Activated T-cell treated with anti-CD3 and anti-CD28 coated beads, Interleukin-2, amount 50 U/mL, for 4 hours (primary cell): ENCODE data around the gene NKAIN1. TPM values are rescaled to one million over a fixed set of nuclear protein-coding genes. Genes with fewer than 3 reads are reported as not detected.

Experiments
- ATAC-seq, 2 donors: fragments of 200-7000 bp; cut with Tn5 transposase; one replicate each; pipeline ENCODE4 v1.10.0; 2021
- DNase-seq: peaks from one replicate; pipeline ENCODE4 v3.0.0-alpha.2; 2020
- H3K27me3 Mint-ChIP-seq: one replicate; pipeline ENCODE4 v1.8.0; 2021; ENCODE audit warnings: low read depth, mixed read lengths
- H3K36me3 Mint-ChIP-seq: one replicate; pipeline ENCODE4 v1.8.0; 2022; ENCODE audit warnings: mixed read lengths; ENCODE audit not compliant: insufficient read depth
- H3K4me1 Mint-ChIP-seq: one replicate; pipeline ENCODE4 v1.8.0; 2021; ENCODE audit warnings: low read depth, mixed read lengths
- H3K4me3 Mint-ChIP-seq: one replicate; pipeline ENCODE4 v1.8.0; 2021; ENCODE audit warnings: mild to moderate bottlenecking, moderate library complexity, mixed read lengths
- H3K9me3 Mint-ChIP-seq: one replicate; pipeline ENCODE4 v1.8.0; 2021; ENCODE audit warnings: mixed read lengths
- total RNA-seq, 3 donors: library from RNA; stranded (reverse); gene quantifications; one replicate each; pipeline ENCODE4 v1.2.1, GENCODE V29; 2021

The NKAIN1 gene
- total RNA-seq, 3 donors from 2014 or later = 0.15 TPM; not detected in 2

DNA sequence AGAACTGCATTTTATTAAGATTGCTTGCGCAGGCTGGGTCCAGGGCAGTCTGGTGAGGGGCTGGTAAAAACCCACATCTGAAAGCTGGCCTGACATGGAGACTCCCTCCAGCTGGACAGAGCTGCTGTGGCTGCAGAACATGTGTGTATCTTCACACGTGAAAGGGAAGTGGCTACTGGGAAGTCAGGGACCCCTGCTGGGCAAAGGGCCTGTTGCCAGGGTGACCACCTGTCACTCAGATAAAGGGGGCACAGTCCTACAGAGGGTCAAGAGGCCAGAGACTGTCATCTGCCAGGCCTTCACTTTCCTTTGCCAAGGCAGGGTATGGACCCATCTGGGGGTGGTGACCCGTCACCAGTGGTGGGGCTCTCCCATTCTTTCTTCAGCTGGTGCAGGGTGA is 17.5 kb downstream of the NKAIN1 start:
- H3K4me3 Mint-ChIP-seq = no peak overlapping the region

GRCh38 chr1:31221072-31221471 is 18.6 kb downstream of the NKAIN1 start:
- H3K36me3 Mint-ChIP-seq = no peaks in the 10 kb centered on the region
- H3K27me3 Mint-ChIP-seq = peaks cover 5% of the 10 kb centered on the region
- ATAC-seq = no peak
- no peaks in the 10 kb centered on the region for H3K4me1 Mint-ChIP-seq
- no peaks in the 10 kb centered on the region for H3K9me3 Mint-ChIP-seq
- H3K4me3 Mint-ChIP-seq = no peak overlapping the region
- no peak for DNase-seq

More for the DNA sequence above, 17.5 kb downstream of the NKAIN1 start:
- DNase-seq (no peak), ATAC-seq (no peak)
- H3K4me1 Mint-ChIP-seq = no peaks in the 10 kb centered on the region
- no peaks in the 10 kb centered on the region for H3K9me3 Mint-ChIP-seq
- H3K27me3 Mint-ChIP-seq = peaks cover 5% of the 10 kb centered on the region
- H3K36me3 Mint-ChIP-seq = no peaks in the 10 kb centered on the region

- H3K27me3 Mint-ChIP-seq = peaks cover 6% of the 10 kb centered on the region
- H3K4me3 Mint-ChIP-seq = no peak overlapping the region
- H3K4me1 Mint-ChIP-seq = no peaks in the 10 kb centered on the region
- no peak for DNase-seq
- ATAC-seq = no peak
- H3K36me3 Mint-ChIP-seq = no peaks in the 10 kb centered on the region
- H3K9me3 Mint-ChIP-seq = no peaks in the 10 kb centered on the region
Observed at GRCh38 chr1:31219489-31219888, 20.2 kb downstream of the NKAIN1 start.

DNA sequence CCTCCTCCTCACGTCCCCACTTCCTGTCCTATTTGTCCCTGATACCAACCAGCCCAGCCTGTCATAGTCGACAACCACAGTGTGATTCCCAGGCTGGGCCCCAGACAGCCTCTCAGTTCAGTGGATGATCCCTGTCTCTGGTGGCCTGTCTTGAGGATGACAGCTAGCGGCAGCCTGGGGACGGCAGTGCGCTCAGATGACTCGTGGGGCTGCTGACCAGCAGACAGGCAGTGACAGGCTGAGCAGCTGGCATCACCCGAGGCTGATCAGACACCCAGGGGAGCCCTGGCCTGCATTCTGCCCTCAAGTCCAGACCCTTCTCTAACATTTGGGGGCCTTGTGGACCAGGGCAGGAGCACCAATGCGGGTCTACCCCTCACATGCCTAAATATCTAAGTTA is 21.0 kb downstream of the NKAIN1 start:
- H3K9me3 Mint-ChIP-seq = no peaks in the 10 kb centered on the region
- no peak for ATAC-seq
- H3K36me3 Mint-ChIP-seq = no peaks in the 10 kb centered on the region
- H3K4me1 Mint-ChIP-seq = no peaks in the 10 kb centered on the region
- DNase-seq = no peak
- peaks cover 6% of the 10 kb centered on the region for H3K27me3 Mint-ChIP-seq
- H3K4me3 Mint-ChIP-seq = no peak overlapping the region

GRCh38 chr1:31216016-31216415 is 23.7 kb downstream of the NKAIN1 start:
- Mint-ChIP-seq H3K27me3 (peaks cover 5% of the 10 kb centered on the region), H3K4me1 (no peaks in the 10 kb centered on the region), H3K9me3 (peaks cover 6% of the 10 kb centered on the region), H3K4me3 (no peak overlapping the region), H3K36me3 (no peaks in the 10 kb centered on the region)
- ATAC-seq = no peak
- no peak for DNase-seq

DNA sequence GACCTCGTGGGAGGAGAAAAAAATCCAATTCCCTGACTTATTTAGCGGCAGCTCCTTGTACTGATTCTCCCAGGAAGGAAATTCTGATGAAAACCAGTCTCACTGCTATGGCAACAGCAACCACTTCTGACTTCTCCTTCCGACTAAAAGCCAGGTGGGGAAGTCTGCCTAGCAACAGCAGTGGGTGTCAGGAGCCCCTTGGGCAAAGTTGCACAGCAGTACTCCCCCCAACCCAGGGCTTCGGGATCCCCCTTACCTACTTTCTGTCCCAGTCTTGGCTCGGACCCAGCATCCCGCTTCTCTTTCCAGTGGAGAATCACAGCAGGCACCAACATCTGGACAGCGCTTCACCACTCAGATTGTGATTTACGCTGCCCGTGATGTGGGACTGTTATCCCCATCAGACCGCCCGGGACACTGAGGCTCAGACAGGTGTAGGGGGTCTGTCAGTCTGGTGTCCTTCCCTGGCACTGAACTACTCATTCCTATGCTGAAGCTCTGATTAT is 24.6 kb downstream of the NKAIN1 start:
- H3K27me3 Mint-ChIP-seq = peaks cover 5% of the 10 kb centered on the region
- no peak for DNase-seq
- ATAC-seq = no peak

GRCh38 chr1:31214316-31215064 is 25.2 kb downstream of the NKAIN1 start:
- H3K36me3 Mint-ChIP-seq = no peaks in the 10 kb centered on the region
- no peaks in the 10 kb centered on the region for H3K4me1 Mint-ChIP-seq
- H3K9me3 Mint-ChIP-seq = peaks cover 10% of the 10 kb centered on the region
- peaks cover 5% of the 10 kb centered on the region for H3K27me3 Mint-ChIP-seq
- DNase-seq (no peak), ATAC-seq (no peak)
- no peak overlapping the region for H3K4me3 Mint-ChIP-seq

More for the DNA sequence above, 24.6 kb downstream of the NKAIN1 start:
- peaks cover 10% of the 10 kb centered on the region for H3K9me3 Mint-ChIP-seq
- no peaks in the 10 kb centered on the region for H3K4me1 Mint-ChIP-seq
- H3K4me3 Mint-ChIP-seq = no peak overlapping the region
- no peaks in the 10 kb centered on the region for H3K36me3 Mint-ChIP-seq

DNA sequence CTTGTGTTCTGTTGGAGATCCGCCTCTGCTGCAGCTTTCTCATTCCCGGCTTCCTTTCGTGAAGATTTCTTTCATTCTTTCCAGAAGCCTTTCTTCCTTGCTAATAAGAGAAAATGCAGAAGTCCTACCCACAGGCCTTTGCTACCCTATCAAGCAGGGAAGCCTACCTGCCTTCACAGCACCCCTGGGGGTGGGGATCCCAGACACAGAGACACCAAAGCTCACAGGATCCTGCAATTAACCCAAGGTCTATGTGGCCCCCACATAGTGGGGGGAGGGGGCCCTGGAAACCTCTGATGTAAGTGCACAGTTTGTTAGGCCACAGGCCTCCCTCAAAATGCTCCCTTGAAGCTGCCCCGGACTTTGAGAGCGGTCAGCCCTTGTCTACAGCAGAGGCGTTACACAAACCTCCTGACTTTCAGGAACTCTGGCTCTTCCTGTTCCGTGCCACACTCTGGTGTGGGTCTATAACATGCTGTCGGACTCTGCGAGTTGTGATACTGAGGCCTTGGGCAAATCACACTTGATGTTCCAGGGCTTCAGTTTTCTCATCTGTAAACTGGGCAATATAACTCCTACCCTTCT is 31.2 kb downstream of the NKAIN1 start:
- H3K9me3 Mint-ChIP-seq = peaks cover 10% of the 10 kb centered on the region
- DNase-seq (no peak), ATAC-seq (no peak)
- no peaks in the 10 kb centered on the region for H3K4me1 Mint-ChIP-seq
- H3K36me3 Mint-ChIP-seq = no peaks in the 10 kb centered on the region
- H3K4me3 Mint-ChIP-seq = no peak overlapping the region
- peaks cover 6% of the 10 kb centered on the region for H3K27me3 Mint-ChIP-seq

GRCh38 chr1:31207569-31207968 is 32.1 kb downstream of the NKAIN1 start:
- DNase-seq = no peak
- Mint-ChIP-seq H3K4me1 (no peaks in the 10 kb centered on the region), H3K36me3 (no peaks in the 10 kb centered on the region), H3K9me3 (peaks cover 10% of the 10 kb centered on the region), H3K27me3 (peaks cover 6% of the 10 kb centered on the region), H3K4me3 (no peak overlapping the region)
- no peak for ATAC-seq

GRCh38 chr1:31207046-31207445 is 32.6 kb downstream of the NKAIN1 start:
- Mint-ChIP-seq H3K9me3 (peaks cover 8% of the 10 kb centered on the region), H3K36me3 (no peaks in the 10 kb centered on the region), H3K4me1 (no peaks in the 10 kb centered on the region), H3K27me3 (peaks cover 6% of the 10 kb centered on the region), H3K4me3 (no peak overlapping the region)
- ATAC-seq (no peak), DNase-seq (no peak)

GRCh38 chr1:31203215-31203614 is 36.5 kb downstream of the NKAIN1 start:
- ATAC-seq (no peak), DNase-seq (no peak)

DNA sequence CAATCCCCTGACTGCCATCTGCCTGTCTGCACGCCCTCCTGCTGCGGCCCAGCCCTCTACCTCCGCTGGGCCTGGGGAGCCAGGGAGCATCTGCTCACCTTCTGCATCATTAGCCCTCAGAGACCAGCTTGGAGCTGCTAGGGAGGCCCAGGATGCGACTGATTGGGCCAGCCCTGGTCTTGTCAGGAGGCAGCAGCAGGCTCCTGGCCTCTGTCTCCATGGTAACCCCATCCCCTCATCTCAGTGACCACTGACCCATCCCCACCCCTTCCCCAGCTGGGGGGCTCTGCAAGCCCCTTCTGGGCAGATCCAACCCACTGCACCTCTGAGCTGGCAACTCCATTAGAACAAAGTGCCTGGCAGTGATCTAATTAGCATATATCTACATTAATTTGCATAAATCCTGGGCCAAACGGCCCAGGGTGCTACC is 37.7 kb downstream of the NKAIN1 start:
- no peaks in the 10 kb centered on the region for H3K4me1 Mint-ChIP-seq
- H3K9me3 Mint-ChIP-seq = no peaks in the 10 kb centered on the region
- DNase-seq (no peak), ATAC-seq (no peak)
- no peaks in the 10 kb centered on the region for H3K36me3 Mint-ChIP-seq
- no peak overlapping the region for H3K4me3 Mint-ChIP-seq
- H3K27me3 Mint-ChIP-seq = peaks cover 8% of the 10 kb centered on the region

More at GRCh38 chr1:31203215-31203614, 36.5 kb downstream of the NKAIN1 start:
- Mint-ChIP-seq H3K36me3 (no peaks in the 10 kb centered on the region), H3K4me1 (no peaks in the 10 kb centered on the region), H3K27me3 (peaks cover 8% of the 10 kb centered on the region), H3K9me3 (no peaks in the 10 kb centered on the region), H3K4me3 (no peak overlapping the region)

GRCh38 chr1:31199949-31200348 is 39.7 kb downstream of the NKAIN1 start:
- no peak for DNase-seq
- Mint-ChIP-seq H3K36me3 (no peaks in the 10 kb centered on the region), H3K4me1 (no peaks in the 10 kb centered on the region), H3K27me3 (peaks cover 8% of the 10 kb centered on the region), H3K4me3 (no peak overlapping the region), H3K9me3 (no peaks in the 10 kb centered on the region)
- no peak for ATAC-seq

DNA sequence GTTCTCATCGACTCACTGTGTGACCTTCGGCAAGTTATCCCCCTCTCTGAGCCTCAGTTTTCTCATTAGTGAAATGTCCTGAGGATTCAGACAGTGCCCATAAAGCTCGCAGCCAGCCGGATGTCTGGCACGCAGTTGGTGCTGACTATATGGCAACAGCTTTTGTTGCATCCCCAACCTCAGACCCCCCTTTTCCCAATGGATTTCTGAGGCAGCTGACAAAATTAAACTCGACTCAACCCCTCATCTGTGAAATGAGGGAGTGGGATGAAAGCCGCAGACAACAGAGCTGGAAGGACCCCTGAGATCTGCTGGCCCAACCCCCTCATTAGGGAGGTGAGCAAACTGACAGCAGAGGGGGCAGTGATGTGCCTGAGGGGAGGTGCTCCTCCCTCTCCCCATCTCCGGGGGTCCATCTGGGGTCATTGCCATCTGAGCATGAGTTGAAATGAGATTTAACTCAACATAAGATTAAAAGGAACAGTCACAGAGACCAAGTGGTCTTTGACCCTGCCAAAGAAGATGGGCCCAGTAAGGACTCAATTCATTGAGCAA is 40.4 kb downstream of the NKAIN1 start:
- Mint-ChIP-seq H3K9me3 (no peaks in the 10 kb centered on the region), H3K36me3 (no peaks in the 10 kb centered on the region), H3K4me1 (no peaks in the 10 kb centered on the region), H3K4me3 (no peak overlapping the region), H3K27me3 (peaks cover 4% of the 10 kb centered on the region)
- DNase-seq = no peak
- no peak for ATAC-seq

- ATAC-seq = no peak
- Mint-ChIP-seq H3K9me3 (no peaks in the 10 kb centered on the region), H3K36me3 (no peaks in the 10 kb centered on the region), H3K4me1 (no peaks in the 10 kb centered on the region), H3K4me3 (no peak overlapping the region), H3K27me3 (peaks cover 4% of the 10 kb centered on the region)
- DNase-seq = no peak
Observed at GRCh38 chr1:31198600-31198999, 41.1 kb downstream of the NKAIN1 start.
